ENCODE measurements around the gene PRKCA. TPM values are rescaled to one million over a fixed set of nuclear protein-coding genes. Genes with fewer than 3 reads are reported as not detected.
A peak's percentile ranks its signal among the peaks of the same experiment; 100 is the strongest.

PRKCA gene
- total RNA-seq, 1 donor from 2014 or later: 4.7 TPM

GRCh38 chr17:66625311-66625767 lies 322.9 kb downstream of the PRKCA start:
- peak; percentile 52 for DNase-seq (ENCODE audit: low read depth)
- peak; percentile 31 for TF ChIP-seq CTCF (IDR thresholded peaks at IDR 0.05; ENCODE audit: insufficient read depth, low read length, severe bottlenecking)
- Histone ChIP-seq H3K4me3 (ENCODE audit: low read depth, low read length) (no peak overlapping the region), H3K36me3 (ENCODE audit: control insufficient read depth, insufficient read depth, low read length) (no peaks in the 10 kb centered on the region), H3K27me3 (ENCODE audit: control insufficient read depth, insufficient read depth, low read length) (no peaks in the 10 kb centered on the region)
- no peak for FAIRE-seq

- FAIRE-seq (no peak), DNase-seq (ENCODE audit: low read depth) (no peak)
- no peak for TF ChIP-seq CTCF (IDR thresholded peaks at IDR 0.05; ENCODE audit: insufficient read depth, low read length, severe bottlenecking)
- H3K4me3 ChIP-seq (ENCODE audit: low read depth, low read length): no peak overlapping the region
- H3K27me3 ChIP-seq (ENCODE audit: control insufficient read depth, insufficient read depth, low read length): no peaks in the 10 kb centered on the region
- H3K36me3 ChIP-seq (ENCODE audit: control insufficient read depth, insufficient read depth, low read length): no peaks in the 10 kb centered on the region
Observed at GRCh38 chr17:66627985-66628384, 325.6 kb downstream of the PRKCA start.

- no peak for FAIRE-seq
Observed at GRCh38 chr17:66629762-66630161, 327.3 kb downstream of the PRKCA start.

GRCh38 chr17:66630379-66630778 lies 328.0 kb downstream of the PRKCA start:
- DNase-seq (ENCODE audit: low read depth): no peak
- TF ChIP-seq CTCF (IDR thresholded peaks at IDR 0.05; ENCODE audit: insufficient read depth, low read length, severe bottlenecking): no peak
- no peak for FAIRE-seq
- Histone ChIP-seq H3K36me3 (ENCODE audit: control insufficient read depth, insufficient read depth, low read length) (no peaks in the 10 kb centered on the region), H3K27me3 (ENCODE audit: control insufficient read depth, insufficient read depth, low read length) (no peaks in the 10 kb centered on the region), H3K4me3 (ENCODE audit: low read depth, low read length) (no peak overlapping the region)

More at GRCh38 chr17:66629762-66630161, 327.3 kb downstream of the PRKCA start:
- DNase-seq (ENCODE audit: low read depth): no peak
- TF ChIP-seq CTCF (IDR thresholded peaks at IDR 0.05; ENCODE audit: insufficient read depth, low read length, severe bottlenecking): no peak
- H3K27me3 ChIP-seq (ENCODE audit: control insufficient read depth, insufficient read depth, low read length): no peaks in the 10 kb centered on the region
- H3K4me3 ChIP-seq (ENCODE audit: low read depth, low read length): no peak overlapping the region
- no peaks in the 10 kb centered on the region for H3K36me3 ChIP-seq (ENCODE audit: control insufficient read depth, insufficient read depth, low read length)

GRCh38 chr17:66630828-66631472 lies 328.5 kb downstream of the PRKCA start:
- H3K27me3 ChIP-seq (ENCODE audit: control insufficient read depth, insufficient read depth, low read length): no peaks in the 10 kb centered on the region
- TF ChIP-seq CTCF (IDR thresholded peaks at IDR 0.05; ENCODE audit: insufficient read depth, low read length, severe bottlenecking): no peak
- no peak for FAIRE-seq
- DNase-seq (ENCODE audit: low read depth): no peak
- H3K36me3 ChIP-seq (ENCODE audit: control insufficient read depth, insufficient read depth, low read length): no peaks in the 10 kb centered on the region
- no peak overlapping the region for H3K4me3 ChIP-seq (ENCODE audit: low read depth, low read length)

GRCh38 chr17:66632731-66633130 lies 330.3 kb downstream of the PRKCA start:
- TF ChIP-seq CTCF (IDR thresholded peaks at IDR 0.05; ENCODE audit: insufficient read depth, low read length, severe bottlenecking): no peak

More at GRCh38 chr17:66632731-66633130, 330.3 kb downstream of the PRKCA start:
- DNase-seq (ENCODE audit: low read depth): peak; percentile 19
- Histone ChIP-seq H3K36me3 (ENCODE audit: control insufficient read depth, insufficient read depth, low read length) (no peaks in the 10 kb centered on the region), H3K27me3 (ENCODE audit: control insufficient read depth, insufficient read depth, low read length) (no peaks in the 10 kb centered on the region), H3K4me3 (ENCODE audit: low read depth, low read length) (no peak overlapping the region)
- no peak for FAIRE-seq
